A673 (cell line): ENCODE measurements around the gene CNOT10. TPM values are rescaled to one million over a fixed set of nuclear protein-coding genes. Genes with fewer than 3 reads are reported as not detected.

Experiments used
- BruUV-seq: library from RNA; stranded (reverse); fragments of 400-500 nt; replicated peaks from 2 replicates; lab custom pipeline; 2021; lab: Mats Ljungman, UMichigan
- CTCF ChIA-PET: fragments of 300-600 bp; sonication (Branson Sonifier 250); formaldehyde crosslinking; loops from one replicate; lab custom pipeline; 2022; ENCODE audit warnings: antibody characterized with exemption; lab: Charles Lee
- POLR2A ChIA-PET: fragments of 300-600 bp; sonication (Branson Sonifier 250); formaldehyde crosslinking; loops from one replicate; lab custom pipeline; 2022; ENCODE audit warnings: antibody characterized with exemption; ENCODE audit not compliant: low non-redundant PET; lab: Charles Lee
- DNase-seq: peaks from one replicate; pipeline ENCODE4 v3.0.0-alpha.2; 2015; ENCODE audit warnings: low spot score
- H3K27ac ChIP-seq: fragments of 200-600 bp; sonication (generic); 2 replicates; pipeline ENCODE4 v1.5.1; 2016; ENCODE audit warnings: mixed run types, low read depth, mild to moderate bottlenecking, mixed read lengths, antibody characterized with exemption, low read length; ENCODE audit not compliant: poor library complexity, severe bottlenecking
- H3K27me3 ChIP-seq: fragments of 200-600 bp; sonication (generic); replicated peaks from 2 replicates; pipeline ENCODE4 v1.6.1; 2017; ENCODE audit warnings: mixed run types, low read depth, mild to moderate bottlenecking, mixed read lengths, antibody characterized with exemption, low read length; ENCODE audit not compliant: insufficient read depth, poor library complexity
- H3K36me3 ChIP-seq: fragments of 200-600 bp; sonication (generic); 2 replicates; pipeline ENCODE4 v1.6.1; 2016; ENCODE audit warnings: mixed run types, mild to moderate bottlenecking, mixed read lengths, antibody characterized with exemption, low read length; ENCODE audit not compliant: insufficient read depth, poor library complexity, severe bottlenecking
- H3K4me1 ChIP-seq: fragments of 200-600 bp; sonication (generic); 2 replicates; pipeline ENCODE4 v1.6.1; 2017; ENCODE audit warnings: mixed run types, mild to moderate bottlenecking, mixed read lengths, antibody characterized with exemption, low read length; ENCODE audit not compliant: insufficient read depth, poor library complexity, severe bottlenecking
- H3K4me3 ChIP-seq: fragments of 200-600 bp; sonication (generic); 2 replicates; pipeline ENCODE4 v1.5.1; 2016; ENCODE audit warnings: low read depth, mixed run types, mild to moderate bottlenecking, mixed read lengths, low read length; ENCODE audit not compliant: poor library complexity, severe bottlenecking
- H3K9me3 ChIP-seq: fragments of 200-600 bp; sonication (generic); 2 replicates; pipeline ENCODE4 v1.6.1; 2016; ENCODE audit warnings: mixed run types, low read depth, mild to moderate bottlenecking, mixed read lengths, antibody characterized with exemption, low read length; ENCODE audit not compliant: poor library complexity, severe bottlenecking
- EZH2 ChIP-seq: fragments of 200-600 bp; sonication (generic); IDR thresholded peaks from 2 replicates; pipeline ENCODE4 v1.6.1; 2017; ENCODE audit warnings: borderline replicate concordance, low read depth, mild to moderate bottlenecking, mixed read lengths, antibody characterized with exemption, low read length; ENCODE audit not compliant: poor library complexity, severe bottlenecking
- intact Hi-C: fragments of 100-400 bp; cut with micrococcal nuclease; formaldehyde crosslinking; loops from one replicate; pipeline ENCODE4 v1.10.0; 2022; ENCODE audit not compliant: unreplicated experiment
- total RNA-seq: library from RNA; stranded (reverse); gene quantifications from 2 replicates; pipeline ENCODE4 v1.2.3, GENCODE V29; 2021
- TF ChIP-seq, protein P1 (sequence below): fragments of 300-800, 200-600 bp; sonication (generic); conservative IDR thresholded peaks from 2 replicates; pipeline ENCODE4 v1.5.1; 2017; ENCODE audit warnings: low read depth, mild to moderate bottlenecking, antibody characterized with exemption, low read length, moderate library complexity, mixed read lengths

CNOT10 gene
- total RNA-seq, 1 experiment from 2014 or later: 47.8 TPM

DNA sequence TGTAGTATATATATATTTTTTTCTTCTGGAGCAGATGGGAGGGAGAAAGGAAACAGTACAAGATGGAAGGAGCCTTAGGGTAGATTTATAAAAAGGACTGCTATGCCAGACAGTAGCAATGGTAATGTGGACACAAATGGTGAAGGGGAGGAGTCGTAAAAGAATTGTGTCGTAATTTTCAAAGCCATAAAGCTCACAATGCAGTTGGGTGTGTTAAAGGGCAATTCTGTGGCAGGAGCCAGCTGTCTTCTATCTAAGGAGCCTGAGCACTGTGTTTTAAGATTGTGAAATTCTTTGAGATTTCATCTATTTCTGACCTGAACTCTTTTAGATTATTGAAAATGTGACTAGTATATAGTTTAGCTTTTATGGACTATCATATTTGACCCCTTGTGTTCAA lies 58.9 kb downstream of the CNOT10 start:
- no peaks in the 10 kb centered on the region for H3K27me3 ChIP-seq
- peaks cover 5% of the 10 kb centered on the region for H3K36me3 ChIP-seq
- no peak overlapping the region for H3K4me3 ChIP-seq
- BruUV-seq: no TSS peak
- no peak for TF ChIP-seq EZH2
- TF ChIP-seq, protein P1, sequence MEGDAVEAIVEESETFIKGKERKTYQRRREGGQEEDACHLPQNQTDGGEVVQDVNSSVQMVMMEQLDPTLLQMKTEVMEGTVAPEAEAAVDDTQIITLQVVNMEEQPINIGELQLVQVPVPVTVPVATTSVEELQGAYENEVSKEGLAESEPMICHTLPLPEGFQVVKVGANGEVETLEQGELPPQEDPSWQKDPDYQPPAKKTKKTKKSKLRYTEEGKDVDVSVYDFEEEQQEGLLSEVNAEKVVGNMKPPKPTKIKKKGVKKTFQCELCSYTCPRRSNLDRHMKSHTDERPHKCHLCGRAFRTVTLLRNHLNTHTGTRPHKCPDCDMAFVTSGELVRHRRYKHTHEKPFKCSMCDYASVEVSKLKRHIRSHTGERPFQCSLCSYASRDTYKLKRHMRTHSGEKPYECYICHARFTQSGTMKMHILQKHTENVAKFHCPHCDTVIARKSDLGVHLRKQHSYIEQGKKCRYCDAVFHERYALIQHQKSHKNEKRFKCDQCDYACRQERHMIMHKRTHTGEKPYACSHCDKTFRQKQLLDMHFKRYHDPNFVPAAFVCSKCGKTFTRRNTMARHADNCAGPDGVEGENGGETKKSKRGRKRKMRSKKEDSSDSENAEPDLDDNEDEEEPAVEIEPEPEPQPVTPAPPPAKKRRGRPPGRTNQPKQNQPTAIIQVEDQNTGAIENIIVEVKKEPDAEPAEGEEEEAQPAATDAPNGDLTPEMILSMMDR: no peak
- no peak overlapping the region for H3K27ac ChIP-seq
- H3K4me1 ChIP-seq: no peaks in the 10 kb centered on the region
- intact Hi-C loops: no loop called here
- DNase-seq: peak; percentile 26
- no peaks in the 10 kb centered on the region for H3K9me3 ChIP-seq
- POLR2A ChIA-PET: no interaction called here
- CTCF ChIA-PET: no interaction called here

DNA sequence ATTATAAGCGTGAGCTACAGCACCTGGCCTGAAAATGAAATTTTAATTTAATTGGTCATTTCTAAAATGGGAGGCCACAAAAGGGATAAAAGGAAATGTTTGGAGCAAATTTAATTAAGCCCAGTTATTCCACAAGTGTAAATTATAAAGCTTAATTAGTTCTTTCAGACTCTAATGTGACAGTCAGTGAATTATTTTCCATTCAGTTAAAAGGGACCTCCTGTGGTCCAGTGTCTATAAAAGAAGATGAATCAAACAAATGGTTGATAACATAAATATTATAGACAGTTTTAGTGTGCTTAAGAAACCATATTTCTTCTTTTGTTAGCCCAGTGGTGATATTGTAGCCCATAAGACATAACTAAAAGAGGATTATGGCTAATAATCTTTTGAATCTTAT lies 66.4 kb downstream of the CNOT10 start:
- no TSS peak for BruUV-seq
- no peak overlapping the region for H3K4me3 ChIP-seq
- intact Hi-C loops: no loop called here
- H3K4me1 ChIP-seq: peaks cover 7% of the 10 kb centered on the region
- TF ChIP-seq, protein P1: no peak
- no peak for TF ChIP-seq EZH2
- ChIA-PET POLR2A (no interaction called here), CTCF (no interaction called here)
- no peak overlapping the region for H3K27ac ChIP-seq
- peak; percentile 14 for DNase-seq
- H3K9me3 ChIP-seq: no peaks in the 10 kb centered on the region
- no peaks in the 10 kb centered on the region for H3K27me3 ChIP-seq
- peaks cover 9% of the 10 kb centered on the region for H3K36me3 ChIP-seq

DNA sequence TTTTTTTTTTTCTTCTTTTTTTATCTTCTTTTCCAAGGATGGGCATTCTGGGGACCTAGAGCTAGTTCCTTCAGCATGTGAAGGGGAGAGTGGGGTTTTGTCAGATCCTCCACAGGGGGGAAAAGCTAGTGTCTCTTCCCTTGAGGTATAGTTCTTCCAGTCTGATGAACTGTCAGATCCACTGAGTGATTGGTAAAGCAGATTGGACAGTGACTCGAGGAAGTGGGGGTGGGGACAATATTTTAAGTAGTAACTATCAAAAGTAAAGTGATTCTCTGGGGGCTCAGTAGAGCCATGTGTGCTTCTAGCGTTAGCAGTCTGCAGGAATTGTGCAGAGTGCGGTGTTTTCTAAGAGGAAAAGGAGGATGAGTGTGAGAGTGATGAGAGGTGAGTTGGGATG lies 70.8 kb downstream of the CNOT10 start:
- CTCF ChIA-PET: no interaction called here
- Histone ChIP-seq H3K36me3 (peaks cover 9% of the 10 kb centered on the region), H3K4me3 (no peak overlapping the region), H3K27me3 (no peaks in the 10 kb centered on the region), H3K4me1 (peaks cover 7% of the 10 kb centered on the region), H3K9me3 (no peaks in the 10 kb centered on the region), H3K27ac (no peak overlapping the region)
- POLR2A ChIA-PET: no interaction called here
- BruUV-seq: no TSS peak
- TF ChIP-seq, protein P1: no peak
- TF ChIP-seq EZH2: no peak
- intact Hi-C loops: no loop called here
- DNase-seq: no peak
